GM15510 (cell line): ENCODE data around the gene SNAP23.

ENCODE experiments used
- POLR2A ChIP-seq: IDR thresholded peaks from 3 replicates; pipeline ENCODE4 v1.6.1; 2011; ENCODE audit warnings: borderline replicate concordance; ENCODE audit not compliant: insufficient read length; ENCODE audit errors: extremely low read depth

SNAP23 gene

GRCh38 chr15:42528970-42529369 lies 33.5 kb downstream of the SNAP23 start:
- TF ChIP-seq POLR2A = no peak

- TF ChIP-seq POLR2A = no peak
Measured at GRCh38 chr15:42533246-42533645, 37.8 kb downstream of the SNAP23 start.

- no peak for TF ChIP-seq POLR2A
Measured at GRCh38 chr15:42544853-42545629, 49.6 kb downstream of the SNAP23 start.

GRCh38 chr15:42547918-42548248 lies 52.4 kb downstream of the SNAP23 start:
- no peak for TF ChIP-seq POLR2A

GRCh38 chr15:42548249-42549031 lies 53.0 kb downstream of the SNAP23 start, which contains the start of the genes HAUS2 and LRRC57:
Gene HAUS2, plus strand, starts transcription at chr15:42548838. Its CDS starts 35 bp downstream, at chr15:42548873.
Gene LRRC57, minus strand, starts transcription at chr15:42548793. Its CDS starts 359 bp downstream, at chr15:42548434.
- peak; percentile 93 for TF ChIP-seq POLR2A

GRCh38 chr15:42549032-42549491 lies 53.6 kb downstream of the SNAP23 start:
- TF ChIP-seq POLR2A = no peak

- no peak for TF ChIP-seq POLR2A
Measured at GRCh38 chr15:42549741-42550392, 54.4 kb downstream of the SNAP23 start.

GRCh38 chr15:42553554-42553953 lies 58.1 kb downstream of the SNAP23 start:
- no peak for TF ChIP-seq POLR2A

GRCh38 chr15:42558739-42559138 lies 63.3 kb downstream of the SNAP23 start:
- TF ChIP-seq POLR2A = no peak

- peak; percentile 72 for TF ChIP-seq POLR2A
Measured at GRCh38 chr15:42575188-42576039, 80.0 kb downstream of the SNAP23 start, which contains the start of gene STARD9. Gene STARD9, plus strand, starts transcription at chr15:42575606. Its CDS starts 110 bp downstream, at chr15:42575716.

- TF ChIP-seq POLR2A = no peak
Measured at GRCh38 chr15:42576040-42576594, 80.7 kb downstream of the SNAP23 start.

GRCh38 chr15:42576776-42577175 lies 81.3 kb downstream of the SNAP23 start:
- TF ChIP-seq POLR2A = no peak

GRCh38 chr15:42577514-42578031 lies 82.1 kb downstream of the SNAP23 start:
- TF ChIP-seq POLR2A = no peak

GRCh38 chr15:42578984-42579537 lies 83.6 kb downstream of the SNAP23 start:
- TF ChIP-seq POLR2A = no peak

- no peak for TF ChIP-seq POLR2A
Measured at GRCh38 chr15:42581272-42581730, 85.9 kb downstream of the SNAP23 start.
